HepG2 (cell line): ENCODE measurements around the gene GLIS2. TPM values are rescaled to one million over a fixed set of nuclear protein-coding genes. Genes with fewer than 3 reads are reported as not detected.

Source experiments
- DDIT3 ChIP-seq: sonication (generic); formaldehyde crosslinking; IDR thresholded peaks from 2 replicates; pipeline ENCODE4 v1.4.0; 2020; ENCODE audit warnings: mild to moderate bottlenecking, missing genetic modification reagents
- ELF1 ChIP-seq: sonication (generic); formaldehyde crosslinking; IDR thresholded peaks from 2 replicates; pipeline ENCODE4 v1.4.0; 2020; ENCODE audit warnings: missing genetic modification reagents
- FOXA3 ChIP-seq: IDR thresholded peaks from 2 replicates; pipeline ENCODE4 v1.6.1; 2016; ENCODE audit warnings: missing genetic modification reagents, missing compliant biosample characterization
- HMGXB4 ChIP-seq, 2 experiments: sonication (generic) in 1 of 2; formaldehyde crosslinking in 1 of 2; IDR thresholded peaks; 2 replicates each; pipeline versions ENCODE4 v1.4.0 to v1.6.1; 2018 to 2020; ENCODE audit warnings: missing genetic modification reagents in 2 of 2, borderline replicate concordance in 1 of 2, low read depth in 1 of 2, mild to moderate bottlenecking in 1 of 2, missing biosample characterization in 1 of 2
- HNF4G ChIP-seq, 2 experiments: sonication (generic) in 1 of 2; formaldehyde crosslinking in 1 of 2; IDR thresholded peaks; 2 replicates each; pipeline versions ENCODE4 v1.4.0 to v1.6.1; 2011 to 2020; ENCODE audit warnings: borderline replicate concordance in 2 of 2, low read depth in 2 of 2, mild to moderate bottlenecking in 2 of 2, low read length in 1 of 2, missing genetic modification reagents in 1 of 2, moderate library complexity in 1 of 2
- MBD4 ChIP-seq: IDR thresholded peaks from 2 replicates; pipeline ENCODE4 v1.6.1; 2012; ENCODE audit warnings: low read length, inconsistent platforms, borderline replicate concordance
- MTERF4 ChIP-seq: sonication (generic); formaldehyde crosslinking; IDR thresholded peaks from 2 replicates; pipeline ENCODE4 v1.8.0; 2023; ENCODE audit warnings: mild to moderate bottlenecking, missing genetic modification reagents
- NR2F2 ChIP-seq: IDR thresholded peaks from 2 replicates; pipeline ENCODE4 v1.6.1; 2012; ENCODE audit warnings: low read depth, inconsistent platforms, borderline replicate concordance
- POLR2G ChIP-seq: fragments of 200-400 bp; formaldehyde crosslinking; IDR thresholded peaks from 2 replicates; pipeline ENCODE4 v1.6.1; 2018; ENCODE audit warnings: mild to moderate bottlenecking, low read depth, low read length, moderate library complexity
- PRMT3 ChIP-seq: sonication (generic); formaldehyde crosslinking; IDR thresholded peaks from 2 replicates; pipeline ENCODE4 v1.8.1; 2022; ENCODE audit warnings: low read depth, mild to moderate bottlenecking, moderate library complexity, missing genetic modification reagents, borderline replicate concordance
- SSRP1 ChIP-seq: IDR thresholded peaks from 2 replicates; pipeline ENCODE4 v1.6.1; 2016; ENCODE audit warnings: control low read depth
- STAT6 ChIP-seq: sonication (generic); formaldehyde crosslinking; IDR thresholded peaks from 2 replicates; pipeline ENCODE4 v1.4.0; 2020; ENCODE audit warnings: missing genetic modification reagents, mild to moderate bottlenecking, borderline replicate concordance
- SYNCRIP ChIP-seq: fragments of 200-400 bp; formaldehyde crosslinking; IDR thresholded peaks from 2 replicates; pipeline ENCODE4 v1.6.1; 2018; ENCODE audit warnings: mild to moderate bottlenecking, low read depth, low read length; ENCODE audit not compliant: insufficient read depth
- TAF15 ChIP-seq: fragments of 200-400 bp; formaldehyde crosslinking; IDR thresholded peaks from one replicate; pipeline ENCODE4 v1.6.1; 2018; ENCODE audit warnings: mild to moderate bottlenecking, low read depth, low read length; ENCODE audit not compliant: poor library complexity, severe bottlenecking
- THAP11 ChIP-seq: IDR thresholded peaks from 2 replicates; pipeline ENCODE4 v1.6.1; 2016; ENCODE audit warnings: missing biosample characterization, missing genetic modification reagents
- ZNF331 ChIP-seq: sonication (generic); formaldehyde crosslinking; IDR thresholded peaks from 2 replicates; pipeline ENCODE4 v1.4.0; 2020; ENCODE audit warnings: missing genetic modification reagents
- ZNF496 ChIP-seq: sonication (generic); formaldehyde crosslinking; IDR thresholded peaks from 2 replicates; pipeline ENCODE4 v1.8.1; 2023; ENCODE audit warnings: mild to moderate bottlenecking, moderate library complexity, missing genetic modification reagents; ENCODE audit not compliant: insufficient replicate concordance
- ZNF567 ChIP-seq: sonication (generic); formaldehyde crosslinking; IDR thresholded peaks from 2 replicates; pipeline ENCODE4 v1.8.1; 2023; ENCODE audit warnings: mild to moderate bottlenecking, missing genetic modification reagents, borderline replicate concordance
- ZNF660 ChIP-seq: sonication (generic); formaldehyde crosslinking; IDR thresholded peaks from 2 replicates; pipeline ENCODE4 v1.5.1; 2020; ENCODE audit warnings: mild to moderate bottlenecking, low read depth, missing genetic modification reagents, borderline replicate concordance
- ZNF775 ChIP-seq: sonication (generic); formaldehyde crosslinking; IDR thresholded peaks from 2 replicates; pipeline ENCODE4 v1.4.0; 2020; ENCODE audit warnings: missing genetic modification reagents, mild to moderate bottlenecking, moderate library complexity, borderline replicate concordance
- ZNF879 ChIP-seq: sonication (generic); formaldehyde crosslinking; IDR thresholded peaks from 2 replicates; pipeline ENCODE4 v1.8.1; 2023; ENCODE audit warnings: missing genetic modification reagents
- ZSCAN12 ChIP-seq: sonication (generic); formaldehyde crosslinking; IDR thresholded peaks from 2 replicates; pipeline ENCODE4 v1.9.0; 2021; ENCODE audit warnings: mild to moderate bottlenecking, missing genetic modification reagents
- ZSCAN29 ChIP-seq: sonication (generic); formaldehyde crosslinking; conservative IDR thresholded peaks from 2 replicates; pipeline ENCODE4 v1.4.0; 2020; ENCODE audit warnings: mild to moderate bottlenecking, missing genetic modification reagents
- polyA plus RNA-seq, 8 experiments: library from polyadenylated mRNA; depleted of rRNA in 3 of 8; stranded (reverse) in 7 of 8; unstranded in 1 of 8; fragments of >200 nt; fragmentation: Illumina TruSeq in 4 of 8; extraction: Trizol in 4 of 8; gene quantifications; 2 replicates each; pipeline versions ENCODE4 v1.2.1 to v1.2.3, GENCODE V29; 2011 to 2016; ENCODE audit warnings: low read depth in 4 of 8, missing spikeins in 1 of 8, mixed read lengths in 1 of 8; ENCODE audit not compliant: insufficient read depth in 1 of 8
- total RNA-seq, 5 experiments: library from RNA; depleted of rRNA; stranded (reverse); fragments of >200 nt; fragmentation: Illumina TruSeq; extraction: Trizol; gene quantifications; 2 replicates each; pipeline ENCODE4 v1.2.3, GENCODE V29; 2016; ENCODE audit warnings: low read depth in 1 of 5

Gene GLIS2
- total and polyA plus RNA-seq, 2 of the 13 experiments (the other 11 are each of a cell fraction or from before 2014, with no cell fraction given): 0.28 to 0.29 TPM

- no peak for TF ChIP-seq ZNF331
- TF ChIP-seq ZSCAN12 (CRISPR knock-in tag): no peak
- TF ChIP-seq ZNF567 (CRISPR knock-in tag): no peak
- no peak for TF ChIP-seq HNF4G (IDR thresholded peaks at IDR 0.05; ENCODE audit: borderline replicate concordance, low read depth, low read length)
- no peak for TF ChIP-seq HNF4G (CRISPR knock-in tag; IDR thresholded peaks at IDR 0.05; ENCODE audit: borderline replicate concordance, low read depth)
- TF ChIP-seq SYNCRIP: no peak
- no peak for TF ChIP-seq ZSCAN29 (CRISPR knock-in tag)
- no peak for TF ChIP-seq ZNF879 (CRISPR knock-in tag)
- no peak for TF ChIP-seq MTERF4
- TF ChIP-seq NR2F2: no peak
- no peak for TF ChIP-seq STAT6 (CRISPR knock-in tag)
- TF ChIP-seq PRMT3 (CRISPR knock-in tag): no peak
- no peak for TF ChIP-seq TAF15
- 0 out of 2 replicates have a peak, but pooled peaks have one; percentile 20 for TF ChIP-seq ELF1 (CRISPR knock-in tag)
- TF ChIP-seq MBD4: no peak
- TF ChIP-seq DDIT3: no peak
- TF ChIP-seq ZNF775 (CRISPR knock-in tag): no peak
- TF ChIP-seq ZNF660 (CRISPR knock-in tag): no peak
- TF ChIP-seq ZNF496: no peak
- no peak; a peak in 1 of 4 replicates for TF ChIP-seq HMGXB4 (CRISPR knock-in tag; IDR thresholded peaks at IDR 0.05; ENCODE audit: borderline replicate concordance in 1 of 2, low read depth in 1 of 2)
- no peak for TF ChIP-seq SSRP1 (CRISPR knock-in tag)
- TF ChIP-seq THAP11 (CRISPR knock-in tag): peak; percentile 52
- TF ChIP-seq POLR2G: peak; percentile 53; the same call in 1 of the 2 replicates
- peak; percentile 18; the same call in 1 of the 2 replicates for TF ChIP-seq FOXA3 (CRISPR knock-in tag)
Measured at GRCh38 chr16:4307215-4308037, 8.4 kb upstream of the GLIS2 start (continued).
